GM23248 (cell line): ENCODE data around the gene OR7C1.

ENCODE experiments used
- EZH2 ChIP-seq: fragments of 200-600 bp; sonication (generic); IDR thresholded peaks from 2 replicates; pipeline ENCODE4 v1.6.1; 2018; ENCODE audit warnings: antibody characterized with exemption, mild to moderate bottlenecking; ENCODE audit not compliant: insufficient read depth, poor library complexity, severe bottlenecking
- EZH2phosphoT487 ChIP-seq: fragments of 200-600 bp; sonication (generic); IDR thresholded peaks from 2 replicates; pipeline ENCODE4 v1.6.1; 2018; ENCODE audit warnings: antibody characterized with exemption, moderate library complexity, mild to moderate bottlenecking, low read depth; ENCODE audit not compliant: insufficient read depth

- TF ChIP-seq EZH2phosphoT487 = no peak
- no peak for TF ChIP-seq EZH2
Measured at GRCh38 chr19:14767466-14767971, 67.5 kb downstream of the OR7C1 start.
